Epithelial cell of prostate (primary cell): ENCODE data around the gene TGM6.
"Not testable (repeated sequence)": the region's sequence is repeated elsewhere in the genome, so short reads cannot be mapped to it uniquely, and the experiment has no call there.

Experiments
- DNase-seq: peaks from one replicate; pipeline ENCODE4 v3.0.0-alpha.2; 2011; ENCODE audit warnings: low read depth, low spot score
- H3K27ac ChIP-seq: fragments of 450-650 bp; 2 replicates; pipeline ENCODE4 v1.5.1; 2017; ENCODE audit warnings: mild to moderate bottlenecking

Gene TGM6

DNA sequence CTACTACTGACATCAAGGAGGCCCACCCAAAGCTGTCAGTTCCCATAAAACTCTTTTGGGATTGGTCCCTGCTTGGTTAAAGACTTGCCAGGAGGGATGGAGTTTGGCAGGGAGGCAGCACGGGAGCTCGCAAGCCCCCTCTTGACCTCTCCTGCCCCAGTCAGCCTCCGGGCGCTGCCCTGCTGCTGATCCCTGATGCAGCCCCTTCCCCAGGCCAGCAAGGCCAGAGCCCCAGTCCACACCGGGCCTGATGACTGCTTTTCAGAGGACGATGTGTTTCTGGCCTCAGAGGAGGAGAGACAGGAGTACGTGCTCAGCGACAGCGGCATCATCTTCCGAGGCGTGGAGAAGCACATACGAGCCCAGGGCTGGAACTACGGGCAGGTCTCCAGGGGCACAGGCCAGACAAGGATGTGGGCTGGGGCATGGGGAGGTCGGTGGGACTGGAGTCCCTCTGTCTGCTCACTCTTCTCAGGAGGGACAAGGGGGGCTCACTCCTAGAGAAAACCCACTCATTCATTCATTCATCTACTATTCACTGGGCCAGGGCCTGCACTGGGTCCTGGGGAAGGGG, 15.6 kb downstream of the TGM6 start:
- DNase-seq: no peak
- H3K27ac ChIP-seq: no peak overlapping the region

DNA sequence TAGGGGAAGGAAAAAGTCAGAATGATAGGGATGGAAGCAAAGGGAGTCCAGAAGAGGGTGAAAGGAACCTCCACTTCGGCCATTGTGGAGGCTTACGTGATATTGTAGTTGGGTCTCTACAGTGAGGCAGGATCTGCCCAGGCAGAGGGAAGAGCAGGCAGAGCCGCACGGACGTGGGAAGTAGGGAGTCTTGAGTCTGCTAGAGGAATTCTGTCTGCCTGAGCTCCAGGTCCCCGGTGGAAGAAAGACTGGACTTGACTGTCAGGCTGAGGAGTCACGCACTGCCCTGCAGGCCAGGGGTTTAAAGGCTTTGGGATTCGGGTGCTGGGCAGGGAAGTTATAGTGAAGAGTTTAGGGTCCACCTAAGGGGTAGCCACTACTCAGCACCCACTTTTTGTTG, 16.4 kb downstream of the TGM6 start:
- H3K27ac ChIP-seq: no peak overlapping the region
- no peak for DNase-seq

DNA sequence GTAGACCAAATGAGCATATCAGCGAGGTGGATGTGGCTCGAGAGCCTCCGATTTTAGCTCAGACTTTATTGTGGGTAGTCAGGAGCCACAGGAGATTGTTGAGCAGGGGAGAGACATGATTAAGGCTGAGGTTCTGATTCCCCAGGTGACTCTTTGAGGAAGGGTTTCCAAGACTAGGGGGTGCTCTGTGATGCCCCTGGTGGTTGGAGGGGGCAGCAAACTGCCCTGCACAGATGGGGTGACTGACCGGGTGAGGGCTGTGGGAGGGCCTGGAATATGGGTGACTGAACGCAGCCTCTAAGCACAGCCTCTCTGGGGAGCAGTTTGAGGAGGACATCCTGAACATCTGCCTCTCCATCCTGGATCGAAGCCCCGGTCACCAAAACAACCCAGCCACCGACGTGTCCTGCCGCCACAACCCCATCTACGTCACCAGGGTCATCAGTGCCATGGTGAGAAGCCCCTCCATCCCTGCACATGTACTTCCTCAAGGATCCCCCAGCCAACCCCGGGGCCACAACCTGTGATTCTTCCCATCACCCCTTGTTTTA, 17.0 kb downstream of the TGM6 start:
- no peak for DNase-seq
- H3K27ac ChIP-seq: no peak overlapping the region

DNA sequence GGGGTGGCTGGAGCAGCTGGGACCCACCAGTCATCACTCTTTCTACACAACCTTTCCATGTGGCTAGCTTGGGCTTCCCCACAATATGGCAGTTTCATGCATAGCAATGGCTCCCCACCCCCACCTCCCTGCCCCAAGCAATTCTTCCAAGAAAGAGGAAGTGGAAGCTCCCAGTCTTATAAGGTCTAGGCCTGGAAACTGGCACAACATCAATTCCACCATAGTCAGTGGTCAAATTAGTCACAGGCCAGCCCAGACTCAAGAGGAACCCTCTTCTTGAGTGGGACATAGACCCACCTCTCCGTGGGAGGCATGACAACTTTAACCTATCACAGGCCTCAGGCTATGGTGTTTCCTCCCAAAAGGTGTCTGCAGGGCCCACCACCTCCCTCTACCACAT, 17.7 kb downstream of the TGM6 start:
- DNase-seq: no peak
- no peak overlapping the region for H3K27ac ChIP-seq

DNA sequence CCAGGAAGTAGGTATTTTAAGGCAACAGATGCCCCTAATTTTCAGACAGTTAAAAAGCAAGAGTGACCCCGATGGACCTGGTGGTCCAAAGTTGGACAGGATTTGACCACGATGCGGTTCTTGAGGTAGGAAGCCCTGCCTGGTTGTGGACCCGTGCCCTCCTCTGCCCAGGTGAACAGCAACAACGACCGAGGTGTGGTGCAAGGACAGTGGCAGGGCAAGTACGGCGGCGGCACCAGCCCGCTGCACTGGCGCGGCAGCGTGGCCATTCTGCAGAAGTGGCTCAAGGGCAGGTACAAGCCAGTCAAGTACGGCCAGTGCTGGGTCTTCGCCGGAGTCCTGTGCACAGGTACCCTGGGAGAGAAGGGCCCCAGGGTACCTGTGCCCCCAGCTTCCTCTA, 18.7 kb downstream of the TGM6 start:
- no peak for DNase-seq
- no peak overlapping the region for H3K27ac ChIP-seq

DNA sequence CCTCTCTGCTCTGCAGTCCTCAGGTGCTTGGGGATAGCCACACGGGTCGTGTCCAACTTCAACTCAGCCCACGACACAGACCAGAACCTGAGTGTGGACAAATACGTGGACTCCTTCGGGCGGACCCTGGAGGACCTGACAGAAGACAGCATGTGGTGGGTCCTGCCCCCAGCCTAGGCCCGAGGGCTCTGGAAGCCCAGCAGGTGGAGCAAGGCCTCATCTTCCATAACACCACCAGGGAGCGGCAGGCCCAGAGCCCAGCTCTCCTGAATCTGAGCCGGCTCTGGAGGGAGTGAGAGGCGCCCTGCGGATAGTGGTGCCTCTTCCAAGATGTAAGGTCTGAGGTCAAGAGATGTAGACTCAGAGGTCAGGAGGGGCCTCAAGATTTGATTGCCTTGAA, 19.6 kb downstream of the TGM6 start:
- no peak overlapping the region for H3K27ac ChIP-seq
- DNase-seq: no peak

DNA sequence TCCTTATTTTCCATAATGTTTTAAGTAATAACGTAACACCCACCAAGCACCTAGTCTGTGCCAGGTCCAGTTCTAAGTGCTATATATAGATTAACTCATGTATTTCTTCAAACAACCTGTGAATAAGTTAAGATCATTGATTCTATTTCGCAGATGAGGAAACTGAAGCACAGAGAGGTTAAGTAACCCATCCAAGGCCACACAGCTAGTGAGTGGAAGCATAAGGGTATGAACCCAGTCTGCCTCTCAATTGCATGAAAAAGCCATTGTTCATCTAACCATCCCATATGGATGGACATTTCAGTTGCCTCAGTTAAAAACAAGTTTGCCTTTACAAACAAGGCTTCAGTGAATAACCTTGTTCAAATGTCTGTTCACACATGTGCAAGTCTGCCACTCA, 20.8 kb downstream of the TGM6 start:
- no peak for DNase-seq
- no peak overlapping the region for H3K27ac ChIP-seq

DNA sequence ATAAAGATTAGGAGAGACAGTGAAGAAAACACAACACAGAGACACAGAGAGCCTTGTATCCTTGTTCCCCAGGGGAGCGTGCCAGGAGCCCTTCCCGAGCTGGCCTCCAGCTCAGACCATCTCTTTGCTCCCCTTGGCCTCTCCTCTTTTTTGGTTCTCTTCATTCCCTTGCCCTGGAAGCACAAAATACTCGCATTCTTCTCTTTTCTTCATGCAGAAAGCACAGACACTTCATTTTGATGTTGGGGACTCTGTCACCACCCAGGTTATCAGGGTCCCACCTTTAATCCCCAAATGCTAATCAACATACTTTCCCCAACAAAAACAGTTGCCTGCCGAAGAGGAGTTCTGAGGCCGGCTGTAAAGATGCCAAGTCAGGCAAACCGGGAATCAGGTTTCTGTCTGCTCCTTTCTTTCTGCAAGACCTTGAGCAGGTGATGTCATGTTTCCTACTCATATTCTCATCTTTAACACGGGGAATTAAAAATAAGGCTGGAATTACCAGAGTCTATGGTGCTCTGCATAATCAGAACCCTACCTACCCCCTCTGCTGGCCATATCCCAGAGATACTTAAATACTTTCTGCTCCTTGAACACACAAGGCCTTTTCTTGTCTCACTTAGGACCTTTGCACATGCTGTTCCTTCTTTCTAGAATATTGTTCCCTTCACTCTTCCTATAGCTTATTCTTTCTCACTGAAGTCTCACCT, 21.7 kb downstream of the TGM6 start:
- H3K27ac ChIP-seq: no peak overlapping the region
- DNase-seq: no peak

DNA sequence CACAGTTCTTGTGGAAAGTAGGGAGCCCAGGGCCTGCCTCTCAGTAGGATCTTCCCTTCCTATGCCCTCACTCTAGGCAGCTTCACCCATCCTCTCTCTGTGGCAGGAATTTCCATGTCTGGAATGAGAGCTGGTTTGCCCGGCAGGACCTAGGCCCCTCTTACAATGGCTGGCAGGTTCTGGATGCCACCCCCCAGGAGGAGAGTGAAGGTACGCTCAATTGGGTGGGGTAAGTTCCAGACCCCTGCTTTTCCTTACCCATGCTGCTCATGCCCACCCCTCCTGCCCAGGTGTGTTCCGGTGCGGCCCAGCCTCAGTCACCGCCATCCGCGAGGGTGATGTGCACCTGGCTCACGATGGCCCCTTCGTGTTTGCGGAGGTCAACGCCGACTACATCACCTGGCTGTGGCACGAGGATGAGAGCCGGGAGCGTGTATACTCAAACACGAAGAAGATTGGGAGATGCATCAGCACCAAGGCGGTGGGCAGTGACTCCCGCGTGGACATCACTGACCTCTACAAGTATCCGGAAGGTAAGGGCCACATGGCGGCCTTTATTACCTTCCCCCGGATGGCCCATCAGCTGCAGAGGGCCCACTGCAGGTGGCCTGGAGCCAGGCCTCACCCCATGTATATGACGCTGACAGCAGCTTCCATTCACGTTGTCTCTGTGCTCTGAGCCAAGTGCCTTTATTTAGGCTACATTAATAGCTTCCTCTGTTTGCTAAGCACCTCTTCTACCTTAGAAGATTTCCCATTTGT, 22.8 kb downstream of the TGM6 start:
- no peak overlapping the region for H3K27ac ChIP-seq
- no peak for DNase-seq

DNA sequence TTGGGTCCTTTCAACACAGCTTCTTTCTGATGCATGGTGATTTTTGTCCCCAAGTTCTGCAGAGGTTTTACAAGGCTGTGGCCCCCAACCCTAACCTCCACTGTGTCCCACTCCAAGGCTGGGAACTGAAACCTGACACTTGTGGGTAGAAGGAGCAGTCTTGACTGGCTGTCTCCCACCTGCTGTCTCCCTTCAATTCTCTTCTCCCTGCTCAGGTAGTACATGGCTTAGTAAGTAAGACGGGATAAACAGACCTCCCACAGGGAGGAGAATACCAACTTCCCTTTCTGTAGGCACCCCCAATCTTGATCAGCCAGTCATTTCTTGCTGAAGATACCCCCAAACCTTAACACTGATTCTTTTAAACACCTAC, 25.0 kb downstream of the TGM6 start:
- no peak overlapping the region for H3K27ac ChIP-seq
- no peak for DNase-seq

DNA sequence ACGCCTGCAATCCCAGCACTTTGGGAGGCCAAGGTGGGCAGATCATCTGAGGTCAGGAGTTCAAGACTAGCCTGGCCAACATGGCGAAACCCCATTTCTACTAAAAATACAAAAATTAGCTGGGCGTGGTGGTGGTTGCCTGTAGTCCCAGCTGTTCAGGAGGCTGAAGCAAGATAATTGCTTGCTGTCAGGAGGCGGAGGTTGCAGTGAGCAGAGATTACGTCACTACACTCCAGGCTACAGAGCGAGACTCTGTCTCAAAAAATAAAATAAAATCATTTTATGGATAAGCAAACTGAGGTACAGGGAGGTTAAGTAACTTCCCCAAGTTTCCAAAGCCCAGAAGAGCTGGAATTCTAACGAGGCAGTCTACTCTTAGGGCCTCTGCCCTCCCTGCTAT, 26.7 kb downstream of the TGM6 start:
- DNase-seq, H3K27ac ChIP-seq: not testable (repeated sequence)

DNA sequence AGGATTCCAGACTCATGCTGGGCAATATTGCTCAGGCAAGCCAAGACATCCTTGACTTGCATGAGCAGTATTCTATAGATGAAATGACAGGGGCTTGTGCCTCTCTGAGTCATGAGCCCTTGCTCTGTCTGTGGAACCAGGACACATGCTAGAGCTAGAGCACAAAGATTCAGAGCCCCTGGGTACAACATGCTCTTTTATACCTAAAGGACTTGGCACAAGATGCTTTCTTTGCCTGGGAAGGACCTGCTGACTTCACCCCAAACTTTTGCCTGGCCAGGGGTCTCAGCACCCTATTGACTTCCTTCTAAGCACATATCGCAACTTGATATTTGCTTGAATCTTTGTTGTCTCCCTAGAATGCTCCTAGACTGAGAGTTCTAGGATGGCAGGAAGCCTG, 27.4 kb downstream of the TGM6 start:
- no peak for DNase-seq
- H3K27ac ChIP-seq: no peak overlapping the region

DNA sequence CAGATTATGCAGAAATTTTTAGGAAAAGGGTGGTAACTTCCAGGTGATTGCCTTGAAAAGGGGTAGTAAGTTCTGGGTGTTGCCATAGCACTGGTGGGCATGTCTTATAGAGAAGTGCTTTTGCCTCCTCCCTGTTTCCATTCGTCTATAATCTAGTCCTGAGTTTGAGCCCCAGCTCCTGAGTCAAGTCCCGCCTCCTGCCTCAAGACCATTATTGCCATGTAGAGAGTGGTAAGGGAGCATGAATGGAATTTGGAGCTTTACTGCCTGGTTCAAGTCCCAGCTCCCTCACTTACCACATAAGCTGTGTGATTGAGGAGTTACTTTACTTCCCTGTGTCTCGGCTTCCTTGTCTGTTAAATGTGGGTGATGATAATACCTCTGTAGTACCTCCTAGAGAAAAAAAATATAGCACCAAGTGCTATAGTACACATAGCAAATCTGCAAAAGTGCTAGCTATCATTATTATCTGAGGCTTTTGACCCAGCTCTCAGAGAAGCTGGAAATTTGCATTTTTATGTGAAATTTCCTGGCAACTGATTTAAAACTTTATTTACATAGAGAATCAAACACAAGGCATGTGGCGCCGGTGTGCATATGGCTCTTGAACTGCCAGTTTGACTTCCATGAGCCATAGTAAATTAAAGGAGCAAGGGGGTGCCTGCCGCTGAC, 36.0 kb downstream of the TGM6 start:
- no peak for DNase-seq

DNA sequence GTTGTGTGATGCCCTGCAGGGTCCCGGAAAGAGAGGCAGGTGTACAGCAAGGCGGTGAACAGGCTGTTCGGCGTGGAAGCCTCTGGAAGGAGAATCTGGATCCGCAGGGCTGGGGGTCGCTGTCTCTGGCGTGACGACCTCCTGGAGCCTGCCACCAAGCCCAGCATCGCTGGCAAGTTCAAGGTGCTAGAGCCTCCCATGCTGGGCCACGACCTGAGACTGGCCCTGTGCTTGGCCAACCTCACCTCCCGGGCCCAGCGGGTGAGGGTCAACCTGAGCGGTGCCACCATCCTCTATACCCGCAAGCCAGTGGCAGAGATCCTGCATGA, 36.5 kb downstream of the TGM6 start:
- no peak for DNase-seq
- no peak overlapping the region for H3K27ac ChIP-seq

More for the DNA sequence above, 36.0 kb downstream of the TGM6 start:
- H3K27ac ChIP-seq: no peak overlapping the region

DNA sequence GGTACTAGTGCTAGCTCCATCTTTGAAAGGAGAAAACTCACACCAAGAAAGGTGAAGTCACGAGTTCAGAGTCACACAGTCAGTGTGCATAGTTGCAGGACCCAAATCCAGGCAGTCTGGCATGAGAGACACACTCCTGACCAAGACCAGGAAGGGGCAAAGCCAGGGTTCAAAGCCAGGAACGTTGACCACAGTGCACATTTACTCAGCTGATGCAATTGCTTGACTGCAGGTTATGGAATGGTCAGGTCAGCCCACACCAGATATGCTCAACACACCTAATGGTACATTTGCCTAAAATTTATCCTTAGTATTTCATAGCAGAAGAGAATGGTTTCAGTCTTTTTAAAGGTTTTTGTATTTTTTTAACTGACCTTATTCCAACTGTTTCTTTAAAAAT, 37.7 kb downstream of the TGM6 start:
- DNase-seq: no peak
- no peak overlapping the region for H3K27ac ChIP-seq

DNA sequence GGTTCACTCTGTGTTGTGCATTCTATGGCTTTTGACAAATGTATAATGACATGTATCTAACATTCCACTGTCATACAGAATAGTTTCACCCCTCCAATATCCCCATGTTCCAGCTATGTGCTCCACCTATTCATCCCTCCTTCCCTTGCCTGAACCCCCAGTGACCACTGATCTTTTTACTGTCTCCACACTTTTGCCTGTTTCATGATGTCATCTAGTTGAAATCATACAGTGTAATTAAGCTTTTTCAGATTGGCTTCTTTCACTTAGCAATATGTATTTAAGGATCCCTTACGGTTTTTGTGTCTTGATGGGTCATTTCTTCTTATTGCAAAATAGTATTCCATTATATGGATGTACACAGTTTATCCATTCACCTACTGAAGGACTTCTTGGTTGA, 39.8 kb downstream of the TGM6 start:
- DNase-seq: no peak

DNA sequence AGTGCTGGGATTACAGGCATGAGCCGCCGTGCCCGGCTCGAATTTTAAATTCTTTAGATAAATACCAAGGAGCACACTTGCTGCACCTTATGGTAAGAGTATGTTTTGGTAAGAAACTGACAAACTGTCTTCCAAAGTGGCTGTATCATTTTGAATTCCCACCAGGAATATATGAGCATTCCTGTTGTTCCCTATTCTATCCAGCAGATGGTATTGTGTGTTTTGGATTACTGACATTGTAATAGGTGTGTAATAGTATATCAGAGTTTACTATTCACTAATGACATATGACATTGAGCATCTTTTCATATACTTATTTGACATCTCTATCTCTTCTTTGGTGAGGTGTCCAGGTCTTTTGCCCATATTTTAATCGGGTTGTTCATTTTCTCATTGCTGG, 40.5 kb downstream of the TGM6 start:
- DNase-seq: no peak

More for the DNA sequence above, 39.8 kb downstream of the TGM6 start:
- no peak overlapping the region for H3K27ac ChIP-seq

DNA sequence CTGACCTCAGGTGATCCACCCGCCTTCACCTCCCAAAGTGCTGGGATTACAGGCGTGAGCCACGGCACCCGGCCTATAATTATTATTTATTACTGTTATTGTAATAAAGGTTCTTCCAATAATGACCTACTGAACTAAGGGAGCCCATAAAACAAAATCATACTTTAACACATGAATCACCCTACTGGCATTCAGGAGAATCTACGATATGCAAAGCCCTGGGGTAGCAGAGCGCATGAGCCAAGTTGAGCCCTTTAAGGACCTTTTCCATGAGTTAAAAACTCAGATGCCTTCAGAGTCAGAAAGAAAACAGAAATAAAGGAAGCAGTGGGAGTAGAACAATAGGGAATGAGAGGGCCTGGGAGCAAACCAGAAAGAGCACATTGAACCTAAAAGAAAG, 48.4 kb downstream of the TGM6 start:
- no peak for DNase-seq
- no peak overlapping the region for H3K27ac ChIP-seq

More for the DNA sequence above, 40.5 kb downstream of the TGM6 start:
- H3K27ac ChIP-seq: no peak overlapping the region

DNA sequence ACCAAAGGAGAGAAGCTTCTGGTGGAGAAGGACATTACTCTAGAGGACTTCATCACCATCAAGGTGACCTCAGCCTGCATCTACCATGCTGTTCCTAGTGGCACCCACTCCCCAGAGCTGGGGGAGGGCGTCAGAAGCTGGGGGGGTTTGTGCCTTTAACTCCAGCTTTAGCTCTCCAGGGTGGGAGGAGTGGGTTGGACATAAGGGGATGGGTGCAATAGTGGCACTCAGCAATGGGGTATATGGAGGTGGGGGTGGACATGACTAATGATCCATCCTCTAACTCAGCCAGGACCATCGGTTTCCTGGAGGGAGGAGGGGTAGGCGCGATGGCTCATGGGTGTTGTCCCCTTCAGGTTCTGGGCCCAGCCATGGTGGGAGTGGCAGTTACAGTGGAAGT, 49.8 kb downstream of the TGM6 start:
- no peak overlapping the region for H3K27ac ChIP-seq
- no peak for DNase-seq

DNA sequence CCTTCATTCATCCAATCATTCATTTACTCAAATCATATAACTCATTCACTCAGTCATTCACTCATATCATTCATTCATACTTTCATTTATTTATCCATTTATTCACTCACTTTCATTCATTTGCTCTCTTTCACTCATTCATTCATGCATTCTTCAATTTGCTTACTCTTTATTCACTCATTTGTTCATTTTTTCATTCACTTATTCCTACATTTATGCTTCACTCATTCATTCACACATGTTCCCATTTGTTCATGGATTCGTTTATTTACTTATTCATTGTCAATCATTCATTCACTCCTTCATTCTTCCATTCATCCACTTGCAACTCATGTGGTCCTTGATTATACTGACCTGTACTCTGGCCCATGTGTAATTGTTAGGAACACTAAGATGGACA, 50.5 kb downstream of the TGM6 start:
- no peak for DNase-seq
- no peak overlapping the region for H3K27ac ChIP-seq

DNA sequence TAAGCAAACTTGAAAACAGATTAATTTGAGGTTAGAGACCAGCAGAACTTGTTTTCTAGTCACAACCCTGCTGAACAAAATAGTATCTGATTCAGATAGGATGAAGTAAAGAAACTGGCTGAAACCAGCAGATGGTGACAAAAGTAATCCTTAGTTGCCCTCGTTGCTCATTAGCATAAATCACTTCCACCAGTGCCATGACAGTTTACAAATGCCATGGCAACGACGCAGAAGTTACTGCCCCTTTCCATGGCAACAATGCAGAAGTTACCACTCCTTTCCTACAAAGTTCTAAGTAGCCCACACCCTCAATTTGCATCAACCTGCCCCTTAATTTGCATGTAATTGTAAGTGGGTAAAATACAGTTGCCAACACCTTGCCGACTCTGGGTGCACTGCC, 66.1 kb downstream of the TGM6 start:
- DNase-seq: no peak
- H3K27ac ChIP-seq: no peak overlapping the region
